Sciatic nerve (tissue), 2 donors: Measurements from ENCODE around the gene HES4. TPM values are rescaled to one million over a fixed set of nuclear protein-coding genes. Genes with fewer than 3 reads are reported as not detected.

Experiments
- ATAC-seq: fragments of 200-7000 bp; cut with Tn5 transposase; one replicate; pipeline ENCODE4 v1.9.1; 2020; ENCODE audit warnings: mild to moderate bottlenecking, moderate library complexity
- DNase-seq: peaks from one replicate; pipeline ENCODE4 v3.0.0-alpha.2; 2020; ENCODE audit warnings: low spot score
- intact Hi-C: fragments of 100-400 bp; cut with DNase I; formaldehyde crosslinking; loops from one replicate; pipeline ENCODE4 v1.14.2; 2022
- total RNA-seq: library from RNA; stranded (reverse); fragmentation: NEBNext Ultra II Directional; extraction: Animal tissue kit (Norgen Biotek cat#: 25700); gene quantifications from one replicate; pipeline ENCODE4 v1.2.1, GENCODE V29; 2021
- donor health status: DM: no; HTN: no; CAD: no.
- donor health status: DM: no; HTN: no; CAD: no.

The HES4 gene, protein sequence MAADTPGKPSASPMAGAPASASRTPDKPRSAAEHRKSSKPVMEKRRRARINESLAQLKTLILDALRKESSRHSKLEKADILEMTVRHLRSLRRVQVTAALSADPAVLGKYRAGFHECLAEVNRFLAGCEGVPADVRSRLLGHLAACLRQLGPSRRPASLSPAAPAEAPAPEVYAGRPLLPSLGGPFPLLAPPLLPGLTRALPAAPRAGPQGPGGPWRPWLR
- total RNA-seq: 30.5 TPM

GRCh38 chr1:999725-1000356 lies at the start of gene HES4:
TSS of gene HES4 (minus strand) at chr1:1000097. CDS start at chr1:999973, 124 bp downstream.
- ATAC-seq (peak; percentile 80), DNase-seq (peak; percentile 90)
- intact Hi-C loops: no loop called here

DNA sequence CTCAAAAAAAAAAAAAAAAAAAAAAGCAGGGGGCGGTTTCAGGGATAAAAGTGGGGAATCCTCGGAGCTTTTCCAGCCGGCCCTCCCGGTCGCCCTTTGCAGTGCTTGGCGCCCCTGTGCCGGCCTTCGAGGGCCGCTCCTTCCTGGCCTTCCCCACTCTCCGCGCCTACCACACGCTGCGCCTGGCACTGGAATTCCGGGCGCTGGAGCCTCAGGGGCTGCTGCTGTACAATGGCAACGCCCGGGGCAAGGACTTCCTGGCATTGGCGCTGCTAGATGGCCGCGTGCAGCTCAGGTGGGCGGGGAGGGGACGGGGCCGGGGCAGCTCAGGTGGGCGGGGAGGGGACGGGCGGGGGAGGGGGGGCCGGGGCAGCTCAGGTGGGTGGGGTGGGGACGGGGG lies 48.9 kb upstream of the HES4 start:
- ATAC-seq (no peak), DNase-seq (no peak)
- intact Hi-C loops: no loop called here

DNA sequence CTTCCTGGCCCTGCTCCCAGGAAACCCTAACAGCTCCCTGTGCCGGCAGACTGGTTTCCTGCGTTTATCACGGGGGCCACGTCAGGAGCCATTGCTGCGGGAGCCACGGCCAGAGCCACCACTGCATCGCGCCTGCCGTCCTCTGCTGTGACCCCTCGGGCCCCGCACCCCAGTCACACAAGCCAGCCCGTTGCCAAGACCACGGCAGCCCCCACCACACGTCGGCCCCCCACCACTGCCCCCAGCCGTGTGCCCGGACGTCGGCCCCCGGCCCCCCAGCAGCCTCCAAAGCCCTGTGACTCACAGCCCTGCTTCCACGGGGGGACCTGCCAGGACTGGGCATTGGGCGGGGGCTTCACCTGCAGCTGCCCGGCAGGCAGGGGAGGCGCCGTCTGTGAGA lies 48.1 kb upstream of the HES4 start:
- intact Hi-C loops: no loop called here
- DNase-seq (no peak), ATAC-seq (no peak)

DNA sequence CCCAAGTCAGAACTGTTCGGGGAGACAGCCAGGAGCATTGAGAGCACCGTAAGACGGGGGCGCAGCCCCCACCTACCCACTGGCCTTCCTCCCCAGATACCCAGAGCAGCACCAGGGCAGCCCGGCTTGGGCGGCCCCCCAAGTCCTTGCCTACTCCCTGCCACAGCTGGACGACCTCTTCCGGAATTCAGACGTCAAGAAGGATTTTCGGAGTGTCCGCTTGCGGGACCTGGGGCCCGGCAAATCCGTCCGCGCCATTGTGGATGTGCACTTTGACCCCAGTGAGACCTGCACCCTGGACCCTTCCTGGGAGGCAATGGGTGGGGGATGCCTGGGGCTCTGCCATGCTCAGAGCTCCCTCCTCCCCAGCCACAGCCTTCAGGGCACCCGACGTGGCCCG lies 47.5 kb upstream of the HES4 start:
- ATAC-seq (no peak), DNase-seq (no peak)
- intact Hi-C loops: no loop called here

GRCh38 chr1:1046767-1047166 lies 46.9 kb upstream of the HES4 start:
- no peak for DNase-seq
- ATAC-seq: no peak
- intact Hi-C loops: no loop called here

DNA sequence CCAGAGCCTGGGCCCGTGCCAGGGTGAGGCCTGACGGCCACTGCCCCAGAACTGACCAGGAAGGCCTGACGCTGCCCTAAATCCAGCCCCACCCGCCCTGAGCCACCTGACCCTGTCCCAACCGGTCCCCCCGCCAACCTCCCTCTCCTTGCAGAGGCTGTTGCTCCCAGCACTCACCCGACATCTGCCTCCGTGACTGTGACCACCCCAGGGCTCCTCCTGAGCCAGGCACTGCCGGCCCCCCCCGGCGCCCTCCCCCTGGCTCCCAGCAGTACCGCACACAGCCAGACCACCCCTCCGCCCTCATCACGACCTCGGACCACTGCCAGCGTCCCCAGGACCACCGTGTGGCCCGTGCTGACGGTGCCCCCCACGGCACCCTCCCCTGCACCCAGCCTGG lies 46.3 kb upstream of the HES4 start:
- DNase-seq (no peak), ATAC-seq (no peak)
- intact Hi-C loops: no loop called here

- intact Hi-C loops: no loop called here
- DNase-seq (no peak), ATAC-seq (no peak)
Observed at GRCh38 chr1:1045129-1045528, 45.2 kb upstream of the HES4 start.

DNA sequence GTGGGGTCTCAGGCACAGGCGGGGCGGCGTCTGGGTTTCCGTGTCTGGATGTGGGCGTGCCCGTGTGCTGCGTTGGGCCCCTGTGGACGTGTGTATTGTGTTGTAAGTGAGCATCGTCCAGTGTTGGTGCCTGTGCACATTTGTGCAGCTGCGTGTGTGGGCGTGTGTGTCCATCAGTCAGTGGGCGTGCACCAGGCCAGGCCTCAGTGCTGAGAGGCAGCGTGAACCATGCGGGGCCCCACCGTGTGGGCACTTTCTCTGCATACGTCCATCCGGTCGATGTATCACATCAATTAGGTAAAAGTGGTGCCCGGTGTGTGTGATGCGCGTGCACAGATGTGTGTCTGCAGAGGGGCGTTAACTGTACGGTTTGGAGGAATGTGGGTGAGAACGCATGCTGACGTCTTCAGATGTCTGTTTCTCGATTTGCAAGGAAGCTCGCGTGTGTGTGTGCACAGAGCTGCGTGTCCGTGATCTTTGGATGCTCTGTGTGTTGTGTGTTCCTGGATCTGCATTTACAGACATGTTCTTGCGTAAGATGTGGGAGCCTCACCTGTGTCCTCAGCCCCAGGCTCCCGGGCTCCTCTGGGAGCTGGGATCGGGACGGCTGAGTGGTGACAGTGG lies 44.7 kb upstream of the HES4 start:
- intact Hi-C loops: no loop called here
- DNase-seq (no peak), ATAC-seq (no peak)

- no peak for DNase-seq
- no peak for ATAC-seq
- intact Hi-C loops: no loop called here
Observed at GRCh38 chr1:1043921-1044320, 44.0 kb upstream of the HES4 start.

GRCh38 chr1:1043411-1043810 lies 43.5 kb upstream of the HES4 start:
- DNase-seq (no peak), ATAC-seq (no peak)
- intact Hi-C loops: no loop called here

GRCh38 chr1:1042835-1043234 lies 42.9 kb upstream of the HES4 start:
- intact Hi-C loops: no loop called here
- ATAC-seq: no peak

DNA sequence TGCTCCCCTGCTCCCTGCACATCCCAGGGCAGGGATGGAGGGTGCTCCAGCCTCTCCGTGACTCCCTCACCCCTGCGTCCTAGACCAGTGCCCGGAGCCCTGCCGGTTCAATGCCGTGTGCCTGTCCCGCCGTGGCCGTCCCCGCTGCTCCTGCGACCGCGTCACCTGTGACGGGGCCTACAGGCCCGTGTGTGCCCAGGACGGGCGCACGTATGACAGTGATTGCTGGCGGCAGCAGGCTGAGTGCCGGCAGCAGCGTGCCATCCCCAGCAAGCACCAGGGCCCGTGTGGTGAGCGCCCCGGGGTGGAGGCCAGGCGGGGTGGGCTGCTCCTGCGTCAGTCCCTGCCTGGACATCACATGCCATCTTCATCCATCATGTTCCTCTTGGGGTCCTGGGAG lies 42.0 kb upstream of the HES4 start:
- DNase-seq: no peak
- ATAC-seq: no peak
- intact Hi-C loops: no loop called here

More at GRCh38 chr1:1042835-1043234, 42.9 kb upstream of the HES4 start:
- DNase-seq: no peak

DNA sequence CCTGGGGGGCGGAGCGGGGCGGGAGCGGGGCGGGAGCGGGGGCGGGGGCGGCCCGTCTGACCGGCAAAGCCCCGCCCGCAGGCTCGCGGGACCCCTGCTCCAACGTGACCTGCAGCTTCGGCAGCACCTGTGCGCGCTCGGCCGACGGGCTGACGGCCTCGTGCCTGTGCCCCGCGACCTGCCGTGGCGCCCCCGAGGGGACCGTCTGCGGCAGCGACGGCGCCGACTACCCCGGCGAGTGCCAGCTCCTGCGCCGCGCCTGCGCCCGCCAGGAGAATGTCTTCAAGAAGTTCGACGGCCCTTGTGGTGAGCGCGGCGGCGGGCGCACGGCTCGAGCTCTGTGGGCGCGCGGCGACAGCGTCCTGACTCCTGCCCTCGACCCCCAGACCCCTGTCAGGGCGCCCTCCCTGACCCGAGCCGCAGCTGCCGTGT lies 41.2 kb upstream of the HES4 start:
- ATAC-seq: no peak
- intact Hi-C loops: no loop called here

GRCh38 chr1:1040004-1040991 lies 40.4 kb upstream of the HES4 start:
- intact Hi-C loops: no loop called here
- ATAC-seq (peak; percentile 68), DNase-seq (peak; percentile 81)

More for the DNA sequence above, 41.2 kb upstream of the HES4 start:
- DNase-seq: no peak

DNA sequence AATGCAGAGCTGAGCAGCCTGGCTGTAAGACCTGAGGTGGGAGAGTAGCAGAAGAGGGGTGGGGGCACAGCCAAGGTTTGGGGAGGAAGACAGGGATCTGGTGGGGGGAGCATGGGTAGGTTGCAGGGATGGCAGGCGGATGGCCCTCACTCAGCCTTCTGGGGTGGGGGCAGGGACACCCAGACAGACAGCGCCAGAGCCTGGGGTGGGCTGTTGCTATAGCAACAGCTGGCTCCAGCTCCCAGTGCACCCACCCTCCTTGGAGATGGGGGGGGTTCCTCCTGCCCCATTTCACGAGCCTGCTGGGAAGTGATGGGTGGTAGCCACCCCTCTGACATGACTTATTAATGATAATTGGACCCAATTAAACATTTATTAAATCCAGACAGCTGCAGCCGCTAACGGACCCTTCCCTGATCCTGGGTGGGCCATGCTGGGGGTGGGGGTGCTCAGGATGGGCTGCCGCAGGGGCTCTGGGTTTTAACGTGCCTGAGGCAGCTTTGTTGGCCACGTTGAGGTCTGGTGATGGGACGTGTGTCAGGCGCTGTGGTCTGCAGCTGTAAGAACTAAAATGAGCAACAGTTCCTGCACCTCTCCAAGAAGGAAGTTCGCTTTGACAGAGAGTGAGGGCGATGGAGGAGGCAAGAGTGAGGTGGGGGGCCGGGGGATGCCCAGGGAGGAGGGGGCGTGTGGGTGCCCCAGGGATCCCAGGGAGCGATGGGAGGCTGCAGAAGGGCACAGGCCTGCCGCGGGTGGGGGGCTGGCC lies 39.4 kb upstream of the HES4 start:
- ATAC-seq: no peak
- no peak for DNase-seq
- intact Hi-C loops: no loop called here

DNA sequence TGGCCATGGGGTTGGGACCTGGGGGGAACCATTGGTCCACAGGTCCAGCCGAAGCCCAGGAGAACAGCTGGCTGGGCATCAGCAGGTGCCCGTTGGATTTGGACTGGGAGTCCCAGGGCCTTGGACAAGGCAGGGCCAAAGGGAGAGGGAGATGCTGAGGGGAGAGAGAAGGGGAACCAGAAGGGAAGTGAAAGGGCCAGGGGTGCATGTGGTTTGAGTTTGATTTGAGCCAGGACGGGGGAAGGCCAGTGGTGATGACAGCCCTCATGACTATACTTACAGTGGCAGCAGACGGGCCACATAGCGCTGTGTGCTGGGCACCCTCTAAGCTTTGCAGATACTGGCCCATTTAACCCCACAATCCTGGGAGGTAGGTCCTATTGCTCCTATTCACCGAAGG lies 38.8 kb upstream of the HES4 start:
- DNase-seq: no peak
- no peak for ATAC-seq
- intact Hi-C loops: no loop called here

- no peak for DNase-seq
Observed at GRCh38 chr1:1037366-1038327, 37.8 kb upstream of the HES4 start.

More at GRCh38 chr1:1037366-1038327, 37.8 kb upstream of the HES4 start:
- intact Hi-C loops: no loop called here
- no peak for ATAC-seq
